Measurements from ENCODE around the gene PLCH2.

GRCh38 chr1:2534687-2535441 is 58.8 kb downstream of the PLCH2 start:
- no peak for TF ChIP-seq CTCF (IDR thresholded peaks at IDR 0.05)
- no peak for TF ChIP-seq POLR2A (IDR thresholded peaks at IDR 0.05)
